Measurements from ENCODE around the gene RFLNA. TPM values are rescaled to one million over a fixed set of nuclear protein-coding genes. Genes with fewer than 3 reads are reported as not detected.

RFLNA gene
- total and polyA plus RNA-seq, 2 donors (not counting 1 experiment from before 2014, with no cell fraction given): not detected

DNA sequence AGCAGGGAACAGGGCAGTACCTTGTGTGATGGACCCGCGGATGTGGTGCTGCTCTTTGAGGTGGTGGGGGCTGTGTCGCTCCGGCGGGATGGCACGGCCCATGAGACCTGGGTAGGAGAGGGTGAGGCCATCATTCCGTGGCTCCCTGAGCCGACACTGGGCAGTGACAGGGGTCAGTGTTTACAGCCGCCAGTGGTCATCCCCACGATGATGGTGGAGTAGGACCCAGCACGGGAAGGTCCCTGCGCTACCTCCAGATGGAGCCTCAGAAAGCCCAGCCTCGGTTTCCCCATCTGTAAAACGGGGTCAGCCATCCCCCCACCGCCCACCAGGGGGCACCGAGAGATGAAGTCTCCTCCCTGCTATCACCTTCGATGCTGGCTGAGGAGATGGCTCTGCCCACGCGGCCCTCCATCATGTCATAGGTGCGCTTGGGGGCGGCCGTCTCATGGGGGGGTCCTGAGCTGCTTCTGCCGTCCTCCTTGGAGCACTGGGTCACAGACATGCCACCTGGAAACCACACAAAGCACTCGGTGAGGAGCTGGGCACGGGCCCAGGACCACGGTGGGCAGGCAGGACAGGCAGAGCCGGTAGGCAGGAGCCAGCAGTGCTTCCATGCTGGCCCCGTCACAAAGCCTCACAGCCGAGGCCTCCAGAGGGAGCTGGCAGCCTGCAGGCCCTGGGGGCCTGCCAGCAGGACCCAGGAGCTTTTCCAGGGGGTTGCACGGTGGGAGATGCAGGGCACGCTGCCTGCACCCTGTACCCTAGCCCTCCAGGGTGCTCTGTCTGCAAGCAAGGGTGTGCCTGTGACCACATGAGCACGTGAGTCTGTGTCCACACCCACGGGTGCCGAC, 53.1 kb downstream of the RFLNA start:
- no peaks in the 10 kb centered on the region for H4K20me1 ChIP-seq (ENCODE audit: control insufficient read depth, insufficient read depth, low read length, poor library complexity, severe bottlenecking)
- ATAC-seq (ENCODE audit: low read depth): no peak
- POLR2A ChIA-PET: no interaction called here
- H3K4me2 ChIP-seq (replicated peaks; ENCODE audit: low read depth, low read length, poor library complexity, severe bottlenecking): no peak overlapping the region
- CTCF ChIA-PET: interaction anchor here (0.8 to 3.3 kb wide), 8 partner anchors 44 to 423 kb away, joined by 3 to 20 read pairs (median 6); no protein-coding TSS in a partner anchor
- H3K4me3 Mint-ChIP-seq: no peak overlapping the region
- no peak overlapping the region for H3K27ac ChIP-seq (ENCODE audit: low read length in 2 of 2)
- no peaks in the 10 kb centered on the region for H3K9me3 ChIP-seq (ENCODE audit: control extremely low read depth in 1 of 3, control insufficient read depth in 2 of 3, insufficient read depth in 1 of 3, low read length in 2 of 3)
- no peak overlapping the region for H3K27ac Mint-ChIP-seq
- H3K36me3 ChIP-seq (replicated peaks in 1 of 2; ENCODE audit: control extremely low read depth in 1 of 2, control insufficient read depth in 1 of 2, extremely low read depth in 1 of 2, insufficient read depth in 2 of 2, low read length in 1 of 2): peaks cover 1 to 71% of the 10 kb centered on the region in 2 experiments
- no peaks in the 10 kb centered on the region for H3K4me1 ChIP-seq (ENCODE audit: control insufficient read depth in 2 of 2, insufficient read depth in 2 of 2, low read length in 2 of 2)
- TF ChIP-seq EZH2 (IDR thresholded peaks at IDR 0.05; ENCODE audit: borderline replicate concordance, insufficient read depth, low read depth, low read length, poor library complexity, severe bottlenecking): no peak
- TF ChIP-seq, protein P1, sequence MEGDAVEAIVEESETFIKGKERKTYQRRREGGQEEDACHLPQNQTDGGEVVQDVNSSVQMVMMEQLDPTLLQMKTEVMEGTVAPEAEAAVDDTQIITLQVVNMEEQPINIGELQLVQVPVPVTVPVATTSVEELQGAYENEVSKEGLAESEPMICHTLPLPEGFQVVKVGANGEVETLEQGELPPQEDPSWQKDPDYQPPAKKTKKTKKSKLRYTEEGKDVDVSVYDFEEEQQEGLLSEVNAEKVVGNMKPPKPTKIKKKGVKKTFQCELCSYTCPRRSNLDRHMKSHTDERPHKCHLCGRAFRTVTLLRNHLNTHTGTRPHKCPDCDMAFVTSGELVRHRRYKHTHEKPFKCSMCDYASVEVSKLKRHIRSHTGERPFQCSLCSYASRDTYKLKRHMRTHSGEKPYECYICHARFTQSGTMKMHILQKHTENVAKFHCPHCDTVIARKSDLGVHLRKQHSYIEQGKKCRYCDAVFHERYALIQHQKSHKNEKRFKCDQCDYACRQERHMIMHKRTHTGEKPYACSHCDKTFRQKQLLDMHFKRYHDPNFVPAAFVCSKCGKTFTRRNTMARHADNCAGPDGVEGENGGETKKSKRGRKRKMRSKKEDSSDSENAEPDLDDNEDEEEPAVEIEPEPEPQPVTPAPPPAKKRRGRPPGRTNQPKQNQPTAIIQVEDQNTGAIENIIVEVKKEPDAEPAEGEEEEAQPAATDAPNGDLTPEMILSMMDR (IDR thresholded peaks at IDR 0.05): peak; percentile 64
- H3K4me1 Mint-ChIP-seq: no peaks in the 10 kb centered on the region
- H3K9ac ChIP-seq (ENCODE audit: low read length): no peak overlapping the region
- intact Hi-C loops (cut with micrococcal nuclease): no loop called here
- no peaks in the 10 kb centered on the region for H3K27me3 Mint-ChIP-seq
- H2AFZ ChIP-seq (ENCODE audit: insufficient read depth, low read depth, low read length, poor library complexity, severe bottlenecking): no peak overlapping the region
- H3K79me2 ChIP-seq (ENCODE audit: control insufficient read depth, insufficient read depth, low read length): no peaks in the 10 kb centered on the region
- WGBS (ENCODE audit: insufficient coverage): 96% methylated on average over 34 of the region's 34 CpGs
- no peaks in the 10 kb centered on the region for H3K9me3 Mint-ChIP-seq (ENCODE audit: insufficient read depth)
- no peaks in the 10 kb centered on the region for H3K27me3 ChIP-seq (replicated peaks in 1 of 4; ENCODE audit: control extremely low read depth in 1 of 4, control insufficient read depth in 3 of 4, insufficient read depth in 4 of 4, low read length in 3 of 4)
- peak; percentile 44 for DNase-seq
- no peak overlapping the region for H3K4me3 ChIP-seq (ENCODE audit: control extremely low read depth in 1 of 5, extremely low read depth in 1 of 5, insufficient read depth in 1 of 5, low read depth in 2 of 5, low read length in 4 of 5)
